Effector memory CD4-positive, alpha-beta T cell (primary cell): ENCODE measurements around the gene DNHD1.
"Not testable (repeated sequence)": the region's sequence is repeated elsewhere in the genome, so short reads cannot be mapped to it uniquely, and the experiment has no call there.

ENCODE experiments used
- DNase-seq, 3 donors: peaks; one replicate each; pipeline ENCODE4 v3.0.0-alpha.2; 2020
- H3K27ac ChIP-seq: 2 replicates; pipeline ENCODE4 v1.7.0; 2013; ENCODE audit warnings: mild to moderate bottlenecking, low read length, moderate library complexity; ENCODE audit not compliant: insufficient read depth, poor library complexity, severe bottlenecking
- H3K27me3 ChIP-seq: replicated peaks from 2 replicates; pipeline ENCODE4 v1.7.0; 2013; ENCODE audit warnings: mild to moderate bottlenecking, low read length; ENCODE audit not compliant: insufficient read depth, control insufficient read depth, poor library complexity, severe bottlenecking
- H3K36me3 ChIP-seq: 2 replicates; pipeline ENCODE4 v1.7.0; 2013; ENCODE audit warnings: mild to moderate bottlenecking, low read length, moderate library complexity; ENCODE audit not compliant: control insufficient read depth, insufficient read depth
- H3K4me1 ChIP-seq: 2 replicates; pipeline ENCODE4 v1.7.0; 2013; ENCODE audit warnings: low read length, mild to moderate bottlenecking; ENCODE audit not compliant: control insufficient read depth, insufficient read depth, poor library complexity, severe bottlenecking
- H3K4me3 ChIP-seq: 2 replicates; pipeline ENCODE4 v1.7.0; 2013; ENCODE audit warnings: low read length, low read depth, mild to moderate bottlenecking; ENCODE audit not compliant: insufficient read depth, poor library complexity, severe bottlenecking
- H3K9me3 ChIP-seq: 2 replicates; pipeline ENCODE4 v1.7.0; 2013; ENCODE audit warnings: mild to moderate bottlenecking, low read length, moderate library complexity; ENCODE audit not compliant: control insufficient read depth

DNHD1 gene

GRCh38 chr11:6498121-6498520, 1.0 kb downstream of the DNHD1 start:
- no peak overlapping the region for H3K4me3 ChIP-seq
- H3K9me3 ChIP-seq = no peaks in the 10 kb centered on the region
- H3K4me1 ChIP-seq = no peaks in the 10 kb centered on the region
- no peak for DNase-seq
- no peak overlapping the region for H3K27ac ChIP-seq
- H3K27me3 ChIP-seq = no peaks in the 10 kb centered on the region
- peaks cover 37% of the 10 kb centered on the region for H3K36me3 ChIP-seq

GRCh38 chr11:6498544-6498943, 1.5 kb downstream of the DNHD1 start:
- Histone ChIP-seq H3K27ac (no peak overlapping the region), H3K36me3 (peaks cover 40% of the 10 kb centered on the region)

GRCh38 chr11:6502382-6502781, 5.3 kb downstream of the DNHD1 start:
- H3K36me3 ChIP-seq = peaks cover 33% of the 10 kb centered on the region
- no peak overlapping the region for H3K4me3 ChIP-seq
- H3K9me3 ChIP-seq = no peaks in the 10 kb centered on the region
- H3K27me3 ChIP-seq = no peaks in the 10 kb centered on the region
- H3K4me1 ChIP-seq = no peaks in the 10 kb centered on the region
- no peak overlapping the region for H3K27ac ChIP-seq
- DNase-seq = no peak

More at GRCh38 chr11:6498544-6498943, 1.5 kb downstream of the DNHD1 start:
- no peaks in the 10 kb centered on the region for H3K9me3 ChIP-seq
- no peaks in the 10 kb centered on the region for H3K4me1 ChIP-seq
- H3K4me3 ChIP-seq = no peak overlapping the region
- no peaks in the 10 kb centered on the region for H3K27me3 ChIP-seq
- DNase-seq = no peak

GRCh38 chr11:6504166-6504565, 7.1 kb downstream of the DNHD1 start:
- H3K27ac ChIP-seq = no peak overlapping the region
- no peaks in the 10 kb centered on the region for H3K9me3 ChIP-seq
- H3K36me3 ChIP-seq = peaks cover 24% of the 10 kb centered on the region
- H3K4me1 ChIP-seq = no peaks in the 10 kb centered on the region
- no peak for DNase-seq
- no peak overlapping the region for H3K4me3 ChIP-seq
- H3K27me3 ChIP-seq = no peaks in the 10 kb centered on the region

- no peak for DNase-seq
- H3K27ac ChIP-seq = no peak overlapping the region
- no peaks in the 10 kb centered on the region for H3K27me3 ChIP-seq
- no peaks in the 10 kb centered on the region for H3K4me1 ChIP-seq
- H3K4me3 ChIP-seq = no peak overlapping the region
- no peaks in the 10 kb centered on the region for H3K9me3 ChIP-seq
- H3K36me3 ChIP-seq = peaks cover 24% of the 10 kb centered on the region
Measured at GRCh38 chr11:6505577-6506240, 8.6 kb downstream of the DNHD1 start.

GRCh38 chr11:6516865-6517264, 19.8 kb downstream of the DNHD1 start:
- H3K27me3 ChIP-seq = no peaks in the 10 kb centered on the region
- H3K36me3 ChIP-seq = peaks cover 9% of the 10 kb centered on the region
- DNase-seq = no peak
- no peak overlapping the region for H3K27ac ChIP-seq
- no peaks in the 10 kb centered on the region for H3K9me3 ChIP-seq
- H3K4me3 ChIP-seq = no peak overlapping the region
- H3K4me1 ChIP-seq = no peaks in the 10 kb centered on the region

GRCh38 chr11:6520265-6520664, 23.2 kb downstream of the DNHD1 start:
- no peak overlapping the region for H3K4me3 ChIP-seq
- no peaks in the 10 kb centered on the region for H3K27me3 ChIP-seq
- H3K27ac ChIP-seq = no peak overlapping the region
- no peaks in the 10 kb centered on the region for H3K36me3 ChIP-seq
- H3K4me1 ChIP-seq = no peaks in the 10 kb centered on the region
- no peak for DNase-seq
- H3K9me3 ChIP-seq = no peaks in the 10 kb centered on the region

- not testable (repeated sequence) for H3K9me3 ChIP-seq, H3K27me3 ChIP-seq, H3K36me3 ChIP-seq, H3K4me3 ChIP-seq, H3K4me1 ChIP-seq, H3K27ac ChIP-seq, DNase-seq
Measured at GRCh38 chr11:6521946-6522345, 24.9 kb downstream of the DNHD1 start.

- H3K27me3 ChIP-seq = no peaks in the 10 kb centered on the region
- no peak for DNase-seq
- H3K36me3 ChIP-seq = no peaks in the 10 kb centered on the region
- no peak overlapping the region for H3K27ac ChIP-seq
- H3K4me1 ChIP-seq = no peaks in the 10 kb centered on the region
- no peaks in the 10 kb centered on the region for H3K9me3 ChIP-seq
- H3K4me3 ChIP-seq = no peak overlapping the region
Measured at GRCh38 chr11:6523253-6523652, 26.2 kb downstream of the DNHD1 start.

- Histone ChIP-seq H3K27ac (no peak overlapping the region), H3K4me1 (no peaks in the 10 kb centered on the region), H3K4me3 (no peak overlapping the region), H3K36me3 (no peaks in the 10 kb centered on the region), H3K27me3 (no peaks in the 10 kb centered on the region), H3K9me3 (no peaks in the 10 kb centered on the region)
- no peak for DNase-seq
Measured at GRCh38 chr11:6526411-6527135, 29.5 kb downstream of the DNHD1 start.
